Measurements from ENCODE around the gene CLCNKA.
"Not testable (repeated sequence)": the region's sequence is repeated elsewhere in the genome, so short reads cannot be mapped to it uniquely, and the experiment has no call there.

The CLCNKA gene

DNA sequence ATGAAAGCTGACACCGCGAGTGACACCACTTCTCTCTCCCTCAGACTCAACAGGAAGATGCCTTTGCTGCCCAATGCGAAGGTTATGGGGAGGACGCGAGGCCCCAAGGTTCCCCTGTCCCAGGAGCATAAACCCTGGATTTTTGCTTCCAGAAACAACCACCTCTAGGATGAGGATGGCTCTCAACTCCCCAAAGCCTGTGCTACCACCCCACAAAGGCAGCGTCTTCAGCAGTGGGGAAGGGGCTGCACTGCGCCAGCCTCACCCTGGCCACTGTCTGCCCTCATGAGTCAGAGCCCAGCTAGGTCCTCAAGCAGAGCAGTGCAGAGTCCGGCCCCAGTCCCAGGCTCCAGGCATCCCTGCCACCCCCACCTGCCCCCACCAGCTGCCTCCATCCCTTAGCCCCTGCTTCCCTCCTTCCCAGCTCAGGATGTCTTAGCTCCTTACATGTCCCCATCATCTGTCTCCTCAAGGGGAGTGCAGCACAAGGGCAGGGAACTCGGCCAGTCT lies 24.7 kb upstream of the CLCNKA start:
- TF ChIP-seq, protein P1, sequence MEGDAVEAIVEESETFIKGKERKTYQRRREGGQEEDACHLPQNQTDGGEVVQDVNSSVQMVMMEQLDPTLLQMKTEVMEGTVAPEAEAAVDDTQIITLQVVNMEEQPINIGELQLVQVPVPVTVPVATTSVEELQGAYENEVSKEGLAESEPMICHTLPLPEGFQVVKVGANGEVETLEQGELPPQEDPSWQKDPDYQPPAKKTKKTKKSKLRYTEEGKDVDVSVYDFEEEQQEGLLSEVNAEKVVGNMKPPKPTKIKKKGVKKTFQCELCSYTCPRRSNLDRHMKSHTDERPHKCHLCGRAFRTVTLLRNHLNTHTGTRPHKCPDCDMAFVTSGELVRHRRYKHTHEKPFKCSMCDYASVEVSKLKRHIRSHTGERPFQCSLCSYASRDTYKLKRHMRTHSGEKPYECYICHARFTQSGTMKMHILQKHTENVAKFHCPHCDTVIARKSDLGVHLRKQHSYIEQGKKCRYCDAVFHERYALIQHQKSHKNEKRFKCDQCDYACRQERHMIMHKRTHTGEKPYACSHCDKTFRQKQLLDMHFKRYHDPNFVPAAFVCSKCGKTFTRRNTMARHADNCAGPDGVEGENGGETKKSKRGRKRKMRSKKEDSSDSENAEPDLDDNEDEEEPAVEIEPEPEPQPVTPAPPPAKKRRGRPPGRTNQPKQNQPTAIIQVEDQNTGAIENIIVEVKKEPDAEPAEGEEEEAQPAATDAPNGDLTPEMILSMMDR (IDR thresholded peaks at IDR 0.05; ENCODE audit: poor library complexity, severe bottlenecking) = no peak
- Histone ChIP-seq H3K27ac (ENCODE audit: poor library complexity, severe bottlenecking) (no peak overlapping the region), H3K36me3 (ENCODE audit: low read depth) (no peaks in the 10 kb centered on the region), H3K4me3 (ENCODE audit: severe bottlenecking) (no peak overlapping the region), H3K9me3 (ENCODE audit: severe bottlenecking) (no peaks in the 10 kb centered on the region), H3K4me1 (ENCODE audit: insufficient read depth, poor library complexity, severe bottlenecking) (no peaks in the 10 kb centered on the region), H3K27me3 (ENCODE audit: insufficient read depth, poor library complexity, severe bottlenecking) (no peaks in the 10 kb centered on the region)
- ATAC-seq (ENCODE audit: low read depth) = no peak
- no peak for DNase-seq (ENCODE audit: low spot score)

DNA sequence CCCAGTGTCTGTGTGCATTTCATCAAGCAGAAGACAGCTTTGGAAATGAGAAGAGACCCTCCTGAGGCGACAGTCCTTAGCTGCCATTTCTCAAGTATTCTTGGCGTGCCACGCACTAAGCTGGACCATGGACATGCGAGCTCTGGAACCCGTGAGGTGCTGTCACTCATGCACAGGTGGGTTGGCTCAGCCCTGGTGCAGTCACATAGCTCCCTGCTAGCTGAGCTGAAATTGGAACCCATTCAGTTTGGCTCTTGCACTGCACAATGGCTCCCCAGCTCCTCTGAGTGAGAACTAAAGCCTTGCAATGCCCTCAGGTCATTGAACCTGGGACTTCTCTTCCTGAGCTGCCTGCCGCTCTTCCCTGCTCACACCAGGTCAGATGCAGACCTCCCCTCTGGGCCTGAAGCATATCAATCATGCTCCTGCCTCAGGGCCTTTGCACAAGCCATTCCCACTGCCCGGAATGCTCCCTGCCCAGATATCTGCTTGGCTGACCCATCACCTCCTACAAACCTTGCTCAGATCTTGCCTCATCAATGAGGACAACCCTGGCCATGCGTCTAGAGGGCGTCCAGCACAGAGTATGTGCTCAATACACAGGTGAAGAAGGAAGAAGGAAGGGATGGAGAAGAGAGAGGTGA lies 24.1 kb upstream of the CLCNKA start:
- Histone ChIP-seq H3K27ac (ENCODE audit: poor library complexity, severe bottlenecking) (no peak overlapping the region), H3K4me1 (ENCODE audit: insufficient read depth, poor library complexity, severe bottlenecking) (no peaks in the 10 kb centered on the region), H3K9me3 (ENCODE audit: severe bottlenecking) (no peaks in the 10 kb centered on the region), H3K27me3 (ENCODE audit: insufficient read depth, poor library complexity, severe bottlenecking) (no peaks in the 10 kb centered on the region), H3K36me3 (ENCODE audit: low read depth) (no peaks in the 10 kb centered on the region), H3K4me3 (ENCODE audit: severe bottlenecking) (no peak overlapping the region)
- TF ChIP-seq, protein P1 (IDR thresholded peaks at IDR 0.05; ENCODE audit: poor library complexity, severe bottlenecking) = no peak
- DNase-seq (ENCODE audit: low spot score) = no peak
- no peak for ATAC-seq (ENCODE audit: low read depth)

DNA sequence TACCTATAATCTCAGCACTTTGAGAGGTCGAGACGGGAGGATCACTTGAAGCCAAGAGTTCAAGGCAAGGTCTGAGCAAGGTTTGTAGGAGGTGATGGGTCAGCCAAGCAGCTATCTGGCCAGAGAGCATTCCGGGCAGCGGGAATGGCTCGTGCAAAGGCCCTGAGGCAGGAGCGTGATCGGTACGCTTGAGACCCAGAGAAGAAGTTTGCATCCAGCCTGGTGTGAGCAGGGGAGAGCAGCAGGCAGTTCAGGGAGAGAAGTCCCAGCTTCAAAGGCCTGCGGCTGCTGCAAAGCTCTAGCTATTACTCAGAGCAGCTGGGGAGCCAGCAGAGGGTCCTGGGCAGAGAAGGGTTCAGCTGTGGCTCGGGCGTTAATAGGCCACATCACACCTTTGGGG lies 22.9 kb upstream of the CLCNKA start:
- Histone ChIP-seq H3K4me3 (ENCODE audit: severe bottlenecking) (no peak overlapping the region), H3K27ac (ENCODE audit: poor library complexity, severe bottlenecking) (no peak overlapping the region), H3K4me1 (ENCODE audit: insufficient read depth, poor library complexity, severe bottlenecking) (no peaks in the 10 kb centered on the region), H3K36me3 (ENCODE audit: low read depth) (no peaks in the 10 kb centered on the region), H3K27me3 (ENCODE audit: insufficient read depth, poor library complexity, severe bottlenecking) (no peaks in the 10 kb centered on the region), H3K9me3 (ENCODE audit: severe bottlenecking) (no peaks in the 10 kb centered on the region)
- TF ChIP-seq, protein P1 (IDR thresholded peaks at IDR 0.05; ENCODE audit: poor library complexity, severe bottlenecking) = no peak
- DNase-seq (ENCODE audit: low spot score) (no peak), ATAC-seq (ENCODE audit: low read depth) (no peak)

DNA sequence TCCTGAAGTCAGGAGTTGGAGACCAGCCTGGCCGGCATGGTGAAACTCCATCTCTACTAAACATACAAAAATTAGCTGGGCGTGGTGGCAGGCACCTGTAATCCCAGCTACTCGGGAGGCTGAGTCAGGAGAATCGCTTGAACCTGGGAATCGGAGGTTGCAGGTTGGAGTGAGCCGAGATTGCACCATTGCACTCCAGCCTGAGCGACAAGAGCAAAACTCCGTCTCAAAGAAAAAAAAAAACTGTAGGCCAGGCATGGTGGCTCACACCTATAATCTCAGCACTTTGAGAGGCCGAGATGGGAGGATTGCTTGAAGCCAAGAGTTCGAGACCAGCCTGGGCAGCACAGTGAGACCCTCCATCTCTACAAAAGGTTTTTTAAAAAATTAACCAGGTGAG lies 20.6 kb upstream of the CLCNKA start:
- H3K4me3 ChIP-seq (ENCODE audit: severe bottlenecking); ATAC-seq (ENCODE audit: low read depth); DNase-seq (ENCODE audit: low spot score); H3K4me1 ChIP-seq (ENCODE audit: insufficient read depth, poor library complexity, severe bottlenecking); H3K36me3 ChIP-seq (ENCODE audit: low read depth); H3K27me3 ChIP-seq (ENCODE audit: insufficient read depth, poor library complexity, severe bottlenecking); H3K27ac ChIP-seq (ENCODE audit: poor library complexity, severe bottlenecking); H3K9me3 ChIP-seq (ENCODE audit: severe bottlenecking): not testable (repeated sequence)

DNA sequence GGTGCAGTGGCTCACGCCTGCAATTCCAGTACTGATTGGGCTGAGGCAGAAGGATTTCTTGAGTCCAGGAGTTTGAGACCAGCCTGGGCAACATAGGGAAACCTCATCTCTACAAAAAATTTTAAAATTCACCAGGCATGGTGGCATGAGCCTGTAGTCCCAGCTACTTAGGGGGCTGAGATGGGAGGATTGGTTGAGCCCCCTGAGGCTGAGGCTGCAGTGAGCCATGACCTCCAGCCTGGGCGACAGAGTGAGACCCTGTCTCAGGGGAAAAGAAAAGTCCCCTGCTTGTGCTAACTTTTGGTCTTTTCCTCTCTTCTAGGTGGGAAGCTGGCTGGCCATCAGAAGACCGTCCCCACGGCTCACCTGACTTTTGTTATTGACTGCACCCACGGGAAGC lies 16.2 kb upstream of the CLCNKA start:
- ATAC-seq (ENCODE audit: low read depth) (no peak), DNase-seq (ENCODE audit: low spot score) (no peak)
- no peaks in the 10 kb centered on the region for H3K36me3 ChIP-seq (ENCODE audit: low read depth)
- no peaks in the 10 kb centered on the region for H3K27me3 ChIP-seq (ENCODE audit: insufficient read depth, poor library complexity, severe bottlenecking)
- no peak overlapping the region for H3K4me3 ChIP-seq (ENCODE audit: severe bottlenecking)
- TF ChIP-seq, protein P1 (IDR thresholded peaks at IDR 0.05; ENCODE audit: poor library complexity, severe bottlenecking) = no peak
- peaks cover 4% of the 10 kb centered on the region for H3K4me1 ChIP-seq (ENCODE audit: insufficient read depth, poor library complexity, severe bottlenecking)
- H3K9me3 ChIP-seq (ENCODE audit: severe bottlenecking) = no peaks in the 10 kb centered on the region
- H3K27ac ChIP-seq (ENCODE audit: poor library complexity, severe bottlenecking) = no peak overlapping the region

Data from RWPE2 (cell line).